Measurements from ENCODE around the gene FHL2. TPM values are rescaled to one million over a fixed set of nuclear protein-coding genes. Genes with fewer than 3 reads are reported as not detected.

Gene FHL2
- total RNA-seq, 1 experiment from 2014 or later, result 67.9 TPM

DNA sequence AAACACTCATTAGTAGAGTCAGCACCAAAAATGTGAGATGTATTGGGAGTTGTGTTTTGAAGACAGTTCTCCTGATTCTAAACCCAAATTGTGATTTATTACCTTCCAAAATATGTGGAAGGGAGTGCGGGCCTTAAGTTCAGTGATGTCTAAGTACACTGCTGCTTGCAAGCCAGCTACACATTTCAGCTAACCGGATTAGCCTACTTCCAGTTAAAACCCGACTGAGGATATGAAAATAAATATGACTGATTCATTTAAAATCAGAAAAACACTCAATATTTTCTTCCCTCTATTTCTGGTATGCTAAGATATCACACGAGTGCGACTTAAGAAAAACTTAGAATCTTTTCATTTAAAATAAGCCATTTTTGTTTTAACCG is 907 bp downstream of the FHL2 start:
- DNase-seq (ENCODE audit: low spot score), result no peak

DNA sequence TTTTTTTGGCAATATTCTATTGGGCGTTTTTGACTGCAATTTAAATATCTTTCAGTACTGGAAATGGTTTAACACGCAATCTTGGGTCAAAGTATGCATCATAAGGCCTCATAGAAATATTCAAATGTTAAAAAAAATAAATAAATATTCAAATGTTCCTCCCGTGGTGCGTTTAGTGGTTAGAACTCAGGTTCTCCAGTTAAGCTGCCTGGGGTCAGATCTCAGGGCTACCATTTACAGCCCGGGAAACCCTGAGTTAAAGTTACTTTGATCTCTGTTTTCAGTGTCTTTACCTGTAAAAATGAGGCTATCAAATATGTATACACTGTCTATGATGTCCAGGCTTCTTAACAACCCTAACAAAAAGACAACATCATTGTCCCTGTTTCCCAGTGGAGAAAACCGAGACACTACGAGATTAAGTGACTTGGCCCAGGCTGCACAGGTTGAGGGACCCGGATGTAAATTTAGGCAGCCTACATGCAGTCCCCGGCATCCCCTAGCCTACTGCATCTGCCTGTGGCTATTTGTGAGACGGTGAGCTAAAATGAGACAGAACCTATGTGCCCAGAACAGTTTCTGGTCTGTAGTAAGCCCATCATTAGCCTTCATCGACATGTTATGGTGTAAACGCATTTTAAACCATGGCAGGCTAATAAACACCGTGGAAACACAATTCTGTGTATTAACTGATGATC is 1.7 kb downstream of the FHL2 start:
- no peak for DNase-seq (ENCODE audit: low spot score)

DNA sequence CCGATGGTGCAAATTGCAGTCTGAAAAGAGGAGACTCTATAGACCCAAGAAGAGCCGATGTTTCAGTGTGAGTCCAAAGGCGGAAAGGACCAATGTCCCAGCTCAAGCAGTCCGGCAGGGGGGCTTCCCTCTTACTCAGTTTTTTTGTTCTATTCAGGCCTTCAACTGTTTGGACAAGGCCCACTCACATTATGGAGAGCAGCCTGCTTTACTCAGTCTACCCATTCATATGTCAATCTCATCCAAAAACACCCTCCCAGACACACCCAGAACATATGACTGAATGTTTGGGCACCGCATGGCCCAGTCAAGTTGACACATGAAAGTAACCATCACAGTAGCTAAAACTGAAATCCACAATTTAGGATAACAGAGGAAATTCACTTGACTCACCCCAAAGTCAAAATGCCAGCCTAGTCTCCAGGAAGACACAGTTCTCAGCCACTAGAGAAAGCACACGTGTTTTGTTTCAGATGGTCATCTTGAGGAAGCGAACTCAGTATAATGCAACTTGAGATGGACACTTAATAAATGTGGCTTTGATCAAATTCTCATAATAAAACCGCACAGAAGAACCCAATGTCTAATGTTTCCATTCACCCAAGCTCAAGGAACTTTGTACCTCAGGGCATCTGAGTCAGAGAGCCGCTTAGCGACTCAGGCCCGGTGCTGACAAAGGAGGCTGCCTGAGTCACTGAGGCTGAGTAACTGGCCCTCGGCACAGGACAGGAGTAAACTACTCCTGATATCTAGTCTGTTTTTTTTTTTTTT is 2.4 kb downstream of the FHL2 start:
- peak; percentile 95 for DNase-seq (ENCODE audit: low spot score)

DNA sequence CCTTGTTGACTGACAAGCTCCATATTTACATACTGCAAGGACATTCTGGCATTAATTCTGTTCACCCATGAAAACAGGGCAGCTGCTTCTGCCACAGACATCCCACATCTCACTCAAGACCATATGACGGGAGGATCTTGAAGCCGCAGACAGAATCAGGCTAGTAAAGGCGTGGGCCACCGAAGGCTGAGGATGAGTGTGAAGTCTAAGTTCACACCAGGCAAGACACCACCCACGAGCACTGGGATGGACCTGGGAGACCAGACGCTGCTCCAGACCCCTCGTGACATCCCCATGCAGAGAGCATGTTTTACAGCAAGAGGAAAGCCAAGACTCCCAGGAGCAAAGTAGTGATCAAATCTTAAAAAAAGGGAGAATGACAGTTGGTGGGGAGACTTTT is 3.2 kb downstream of the FHL2 start:
- no peak for DNase-seq (ENCODE audit: low spot score)

DNA sequence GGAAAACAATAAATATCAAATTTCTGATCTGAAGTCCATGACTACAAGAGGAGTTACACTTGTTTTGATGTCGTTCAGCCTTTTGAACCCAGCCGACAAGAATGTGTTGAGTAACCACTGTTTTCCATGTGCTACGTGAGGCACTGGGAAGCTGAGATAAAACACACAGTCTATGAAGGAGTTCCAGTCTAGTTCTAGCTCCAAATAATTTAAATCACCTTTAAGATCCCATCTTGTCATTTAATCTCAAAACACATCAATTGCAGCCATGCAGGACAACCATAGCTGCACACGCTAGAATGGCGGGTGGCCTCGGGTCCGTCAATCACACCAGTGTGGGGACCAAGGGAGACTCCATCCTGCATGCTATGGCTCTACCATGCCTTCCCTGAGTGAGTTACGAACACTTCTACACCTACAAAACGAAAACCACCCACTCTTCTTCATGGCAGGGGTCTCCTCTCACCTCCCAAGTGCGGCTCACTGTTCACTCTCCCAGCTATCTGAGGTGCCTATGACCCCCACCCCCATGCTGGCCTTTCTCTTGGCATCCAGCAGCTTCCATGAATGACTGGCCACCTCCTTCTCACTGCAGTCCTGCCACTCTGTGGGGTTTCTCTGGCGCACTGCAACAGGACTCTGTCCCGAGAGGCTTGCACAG is 3.8 kb downstream of the FHL2 start:
- DNase-seq (ENCODE audit: low spot score), result no peak

DNA sequence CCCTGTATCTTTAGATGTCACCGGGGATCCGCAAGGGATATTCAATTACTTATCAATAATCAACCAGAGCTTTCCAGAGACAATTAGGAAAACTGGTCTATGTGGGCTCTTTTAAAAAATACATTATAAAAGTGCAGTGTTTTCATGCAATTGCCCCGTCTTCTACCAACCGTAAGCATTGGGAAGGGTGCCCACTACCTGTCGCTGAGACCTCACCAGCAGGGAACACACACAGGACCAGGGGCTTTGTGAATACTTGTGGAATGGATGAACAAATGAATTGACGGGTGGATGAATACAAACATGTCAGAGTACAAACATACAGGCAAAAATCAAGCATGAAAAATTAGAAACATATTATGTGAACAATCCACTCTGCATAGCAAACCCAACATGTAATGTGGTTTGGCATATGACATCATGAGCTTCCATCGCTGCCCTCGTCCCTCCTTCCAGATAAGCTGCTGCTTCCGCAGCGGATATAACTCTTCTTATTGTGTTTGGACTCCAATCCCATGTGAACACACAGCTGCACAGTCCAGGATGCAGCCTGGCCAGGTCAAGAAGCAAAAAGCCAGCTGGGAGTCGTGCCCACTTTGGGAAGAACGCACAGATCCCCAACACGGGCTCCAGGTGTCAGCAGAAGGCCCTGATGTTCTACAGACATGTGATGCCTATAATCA is 5.3 kb downstream of the FHL2 start:
- DNase-seq (ENCODE audit: low spot score), result no peak

DNA sequence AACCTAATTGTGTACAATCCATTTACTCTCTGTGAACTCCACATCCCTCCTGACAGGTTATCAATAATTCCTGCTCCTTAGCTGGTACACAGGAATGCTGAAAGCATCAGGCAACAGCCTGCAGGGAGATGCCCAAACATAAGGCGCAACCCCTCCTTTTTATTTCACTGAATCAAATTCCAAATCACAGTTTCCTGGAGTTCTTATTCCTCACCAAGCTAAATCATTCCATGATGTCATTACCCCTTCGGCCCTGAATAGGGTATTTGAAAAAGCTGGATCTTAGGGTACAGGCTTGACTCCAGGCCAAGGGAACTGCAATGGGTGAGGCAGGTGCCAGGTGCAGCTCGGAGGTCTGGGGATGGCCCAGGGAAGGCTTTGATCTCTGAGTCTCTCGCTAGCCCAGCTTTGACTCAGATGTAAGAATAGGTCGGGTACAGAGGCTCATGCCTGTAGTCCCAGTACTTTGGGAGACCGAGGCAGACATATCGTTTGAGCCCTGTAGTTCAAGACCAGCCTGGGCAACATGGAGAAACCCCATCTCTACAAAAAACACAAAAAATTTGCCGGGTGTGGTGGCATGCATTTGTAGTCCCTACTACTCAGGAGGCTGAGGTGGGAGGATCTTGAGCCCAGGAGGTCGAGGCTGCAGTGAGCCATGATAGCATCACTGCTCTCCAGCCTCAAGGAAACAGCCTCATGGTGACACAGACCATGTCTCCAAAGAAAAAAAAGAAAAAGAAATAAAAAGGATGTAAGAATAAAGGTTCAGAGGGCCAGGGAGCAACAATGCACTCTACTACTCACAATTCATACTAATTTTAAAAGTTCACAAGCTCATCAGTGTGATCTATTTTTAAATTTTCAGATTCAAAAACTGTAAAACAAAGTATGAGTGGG is 6.8 kb downstream of the FHL2 start:
- no peak for DNase-seq (ENCODE audit: low spot score)

DNA sequence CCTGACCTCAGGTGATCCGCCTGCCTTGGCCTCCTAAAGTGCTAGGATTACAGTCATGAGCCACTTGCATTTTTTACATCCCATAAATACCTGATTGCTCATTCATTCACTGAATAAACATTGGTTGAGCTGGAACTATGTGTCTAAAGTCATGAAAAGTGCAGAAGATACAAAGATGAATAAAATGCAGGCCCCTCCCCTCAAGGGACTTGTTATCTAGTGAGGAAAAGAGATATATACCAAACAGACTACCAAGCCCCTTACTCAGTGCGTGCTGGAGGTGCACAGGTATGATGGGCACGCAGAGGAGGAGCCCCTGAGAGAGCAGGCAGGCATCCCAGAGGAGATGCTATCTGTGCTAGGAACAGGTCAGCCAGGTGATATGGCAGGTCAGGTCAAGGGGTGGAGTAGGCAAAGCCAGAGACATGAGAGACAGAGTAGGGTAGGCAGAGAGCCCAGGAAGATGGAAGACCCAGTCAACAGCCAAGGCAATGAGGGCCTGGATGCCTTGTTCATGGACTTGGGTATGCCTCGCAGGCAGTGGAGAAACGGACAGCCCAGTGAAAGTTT is 7.7 kb downstream of the FHL2 start:
- DNase-seq (ENCODE audit: low spot score), result peak; percentile 71

DNA sequence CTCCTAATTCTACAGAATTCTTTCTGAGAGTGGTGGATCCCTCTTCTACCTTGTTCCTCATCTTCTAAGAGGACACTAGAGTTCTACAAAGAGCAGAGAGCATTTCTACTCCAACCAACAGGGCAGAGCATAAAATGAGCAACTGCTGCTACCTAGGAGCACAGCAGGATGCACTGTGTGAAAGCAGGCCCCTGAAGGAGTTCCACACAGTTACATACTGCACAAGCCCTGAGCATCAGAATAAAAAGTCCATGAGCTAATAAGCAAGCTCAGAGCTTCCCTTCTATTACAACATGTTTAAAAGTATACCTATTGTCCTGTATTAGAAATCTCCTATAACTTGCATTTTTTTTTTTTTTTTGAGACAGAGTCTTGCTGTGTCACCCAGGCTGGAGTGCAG is 8.4 kb downstream of the FHL2 start:
- no peak for DNase-seq (ENCODE audit: low spot score)

DNA sequence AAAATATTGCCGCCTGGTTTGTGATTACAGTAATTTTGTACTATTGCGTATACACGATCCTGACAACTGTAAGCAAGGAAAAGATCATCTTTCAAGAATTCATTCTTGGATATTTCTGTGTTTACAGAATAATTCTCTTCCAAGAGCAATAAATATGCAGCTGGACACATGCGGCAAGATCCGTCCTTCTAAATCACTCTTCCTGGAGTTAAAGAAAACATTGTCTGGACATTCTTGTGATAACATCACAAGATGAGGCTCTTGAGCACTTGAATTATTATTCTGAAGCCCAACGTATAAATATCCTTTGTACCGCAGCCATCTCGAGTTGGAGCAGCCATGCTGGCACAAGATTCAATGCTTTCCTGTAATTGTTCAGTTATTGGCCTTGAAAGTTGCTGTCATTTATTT is 9.9 kb downstream of the FHL2 start:
- peak; percentile 93 for DNase-seq (ENCODE audit: low spot score)

DNA sequence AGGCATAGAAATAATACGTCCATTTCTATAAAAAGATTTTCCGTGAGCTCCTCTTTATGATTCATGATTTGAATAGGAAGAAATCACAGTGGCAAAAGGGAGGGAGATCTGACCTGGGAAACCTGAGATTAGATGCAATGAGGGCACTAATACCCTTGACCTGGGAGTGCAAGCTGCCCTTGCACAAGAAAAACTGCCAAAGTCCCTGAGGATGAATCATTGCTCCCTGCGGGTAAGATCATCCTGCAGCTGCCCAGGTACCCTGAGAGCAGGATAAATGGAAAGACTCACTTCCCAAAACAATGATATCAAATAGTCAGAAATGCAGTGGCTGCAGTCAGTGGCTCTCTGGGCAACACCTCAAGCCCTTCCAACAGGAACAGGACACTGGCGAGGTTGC is 11.6 kb downstream of the FHL2 start:
- no peak for DNase-seq (ENCODE audit: low spot score)

DNA sequence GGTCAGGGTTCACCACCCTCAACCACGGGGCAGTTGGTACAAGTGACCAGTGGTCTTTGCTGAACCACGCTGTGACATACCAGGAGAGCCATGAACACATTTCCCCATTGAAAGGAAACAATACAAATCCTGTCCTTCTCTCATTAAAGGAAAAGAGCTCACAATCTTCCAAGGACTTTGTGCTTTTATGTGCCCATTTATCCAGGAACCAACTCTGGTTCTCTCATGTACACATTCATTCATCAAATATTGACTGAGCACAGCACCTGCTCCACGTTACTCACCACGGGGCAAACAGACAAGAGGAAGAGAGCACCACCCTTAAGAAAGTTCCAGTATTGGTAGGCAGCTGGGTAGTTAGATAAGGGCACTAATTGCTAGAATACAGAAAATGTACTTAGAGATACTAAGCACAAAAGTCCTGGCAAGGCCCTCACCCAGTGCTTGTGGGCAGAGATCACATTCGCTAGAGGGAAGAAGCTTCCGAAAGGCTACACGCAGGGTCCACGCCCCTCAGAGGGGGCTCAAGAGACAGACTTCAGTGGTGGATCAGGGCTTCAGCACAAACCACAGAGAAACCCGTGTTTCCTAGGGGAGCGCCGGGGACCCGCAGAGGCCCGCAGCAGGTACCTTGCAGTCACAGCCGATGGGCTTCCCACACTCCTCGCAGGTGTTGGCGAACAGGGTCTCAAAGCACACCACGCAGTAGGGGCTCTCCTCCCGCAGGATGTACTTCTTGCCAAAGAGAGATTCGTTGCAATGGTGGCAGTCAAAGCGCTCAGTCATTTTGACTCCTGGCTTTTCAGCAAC is 12.9 kb downstream of the FHL2 start:
- no peak for DNase-seq (ENCODE audit: low spot score)

DNA sequence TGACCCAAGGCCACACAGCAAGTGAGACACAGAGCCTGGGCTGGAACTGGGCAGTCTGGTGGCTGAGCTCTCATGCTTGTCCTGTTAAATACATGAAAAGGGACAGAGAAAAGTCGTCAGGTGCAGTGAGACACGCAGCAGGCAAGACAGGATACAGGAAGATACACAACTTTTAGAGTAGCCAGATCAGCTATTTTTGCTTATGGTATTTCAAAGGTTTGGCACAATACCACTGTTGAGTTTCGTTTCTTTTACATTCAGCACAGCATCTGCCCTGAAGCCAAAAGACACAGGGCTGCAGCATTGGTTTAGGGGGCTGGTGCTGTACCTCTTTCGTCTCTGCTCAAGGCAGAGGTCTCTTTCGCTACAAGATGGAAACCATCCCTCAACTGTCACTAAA is 14.0 kb downstream of the FHL2 start:
- no peak for DNase-seq (ENCODE audit: low spot score)

DNA sequence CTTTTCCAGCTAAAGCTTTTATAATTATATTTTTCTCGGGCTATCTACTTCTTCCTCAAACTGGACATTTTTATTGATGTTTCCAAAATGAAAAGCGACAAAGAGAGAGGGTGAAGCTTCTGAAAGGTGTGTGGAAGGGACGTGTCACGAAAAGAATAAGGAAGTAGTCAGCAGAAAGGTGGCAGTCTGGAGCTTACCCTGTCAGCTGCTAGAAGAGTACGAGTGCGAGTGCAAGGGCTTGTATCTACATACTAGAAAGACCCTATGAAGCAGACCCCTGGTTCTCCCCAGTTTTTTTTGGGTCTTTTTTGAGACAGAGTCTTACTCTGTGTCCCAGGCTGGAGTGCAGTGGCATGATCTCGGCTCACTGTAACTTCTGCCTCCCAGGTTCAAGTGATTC is 14.6 kb downstream of the FHL2 start:
- DNase-seq (ENCODE audit: low spot score), result no peak

DNA sequence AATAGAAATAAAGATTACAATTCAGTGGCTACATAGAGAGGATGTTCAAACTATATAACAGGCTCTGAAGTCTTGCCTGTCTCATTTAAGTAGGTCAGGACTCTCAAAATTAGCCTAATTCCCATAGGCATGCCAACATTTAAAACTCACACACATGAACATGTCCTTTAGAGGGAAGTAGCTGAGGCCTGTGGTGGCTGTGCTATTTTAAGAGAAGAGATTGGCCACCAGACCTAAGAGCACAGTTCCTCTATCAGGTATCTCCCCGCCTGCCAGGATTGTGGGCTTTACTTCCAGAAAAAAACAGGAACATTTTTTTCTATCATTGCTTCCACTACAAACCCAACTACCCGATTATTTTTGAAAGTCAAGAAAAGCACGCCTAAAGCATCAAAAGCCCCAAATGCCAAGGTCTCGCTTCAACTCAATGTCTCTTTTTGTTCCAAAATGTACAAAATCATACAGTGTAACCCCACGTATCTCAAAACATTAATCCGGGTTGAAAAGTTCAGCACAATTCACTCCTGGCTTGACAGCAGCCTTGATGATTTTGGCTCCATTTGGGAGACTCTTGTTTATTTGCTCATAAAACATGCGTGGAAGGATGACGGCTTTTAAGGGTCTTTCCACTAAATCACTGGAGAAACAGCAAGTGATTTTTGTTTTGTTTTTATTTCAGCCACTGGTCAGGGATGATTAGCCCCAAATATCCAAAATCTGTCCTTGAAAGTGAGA is 15.3 kb downstream of the FHL2 start:
- DNase-seq (ENCODE audit: low spot score), result no peak

DNA sequence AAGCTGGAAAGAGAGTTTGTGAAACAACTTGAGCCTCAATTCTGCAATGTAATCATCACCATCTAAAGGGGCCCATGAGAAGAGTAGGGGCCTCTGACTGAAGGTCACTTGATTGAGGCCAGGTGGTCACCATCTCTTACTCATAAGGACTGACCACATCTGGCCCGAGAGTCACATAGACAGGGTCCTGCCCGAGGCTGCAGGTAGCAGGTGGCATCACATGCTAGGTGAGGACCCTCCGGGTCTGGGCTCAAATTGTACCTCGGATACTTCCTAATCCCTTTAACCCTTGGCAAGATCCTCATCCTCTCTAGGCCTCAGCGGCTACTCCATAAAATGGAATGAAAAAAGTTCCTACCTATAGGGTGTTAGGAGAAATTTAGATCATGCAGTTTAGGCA is 16.7 kb downstream of the FHL2 start:
- no peak for DNase-seq (ENCODE audit: low spot score)

DNA sequence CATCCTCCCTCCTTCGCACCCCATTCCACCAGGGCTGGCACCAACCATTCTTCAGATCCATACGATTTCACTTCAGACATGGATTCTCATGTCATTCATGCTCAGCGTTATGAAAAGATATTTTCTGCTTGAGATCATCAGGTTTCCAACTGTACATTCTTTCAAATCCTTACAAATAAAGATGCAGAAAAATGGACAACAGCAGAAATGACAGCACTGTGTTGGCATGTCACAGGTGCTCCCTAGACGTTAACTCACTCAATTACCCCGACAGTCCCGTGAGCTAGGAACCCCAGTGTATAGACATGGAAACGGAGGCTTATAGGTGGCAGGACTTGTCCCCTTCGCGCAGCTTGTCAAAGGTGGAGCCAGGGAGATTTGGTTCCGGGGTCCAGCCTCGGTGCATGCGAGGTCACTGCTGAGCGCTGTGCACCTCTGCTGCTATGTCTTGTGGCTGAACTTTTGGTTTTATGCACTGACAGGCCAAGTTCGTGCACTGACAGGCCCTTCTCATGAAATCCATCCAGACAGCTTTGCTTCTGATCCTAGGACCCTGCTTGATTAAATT is 17.7 kb downstream of the FHL2 start:
- no peak for DNase-seq (ENCODE audit: low spot score)

DNA sequence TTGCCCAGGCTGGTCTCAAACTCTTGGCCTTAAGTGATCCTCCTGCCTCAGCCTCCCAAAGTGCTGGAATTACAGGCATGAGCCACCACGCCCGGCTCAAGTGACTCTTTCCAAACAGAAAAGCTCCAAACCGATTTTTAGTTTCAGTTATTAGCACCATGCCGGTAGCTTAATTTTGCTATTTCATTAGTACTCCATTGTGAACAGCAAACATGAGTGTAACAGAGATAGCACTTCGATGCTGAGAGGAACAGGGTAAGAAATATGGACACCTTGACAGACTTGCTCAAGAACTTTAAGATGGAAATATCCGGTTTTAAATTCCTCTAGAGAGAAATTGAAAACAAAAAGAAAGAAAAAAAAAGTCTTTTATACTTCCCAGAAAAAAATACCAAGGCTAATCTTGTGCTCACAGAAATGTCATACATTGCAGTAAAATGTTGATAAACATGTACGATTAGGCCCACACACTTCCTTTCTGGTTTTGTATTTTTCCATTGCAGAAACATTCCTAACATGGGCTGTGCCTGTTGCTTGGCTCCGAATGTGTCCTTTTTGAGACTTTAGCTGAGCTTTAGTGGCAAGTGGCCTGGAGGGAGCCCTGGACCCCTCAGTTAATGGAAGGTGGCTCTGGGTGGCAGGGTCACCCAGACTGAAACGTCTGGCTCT is 18.3 kb downstream of the FHL2 start:
- no peak for DNase-seq (ENCODE audit: low spot score)

Measured in A172 (cell line).